Prostate gland (tissue), 2 donors: ENCODE data around the gene ERMARD.

Experiments used
- POLR2A ChIP-seq: fragments of 450-650 bp; IDR thresholded peaks from one replicate; pipeline ENCODE4 v1.6.1; 2016; ENCODE audit warnings: antibody characterized with exemption, mild to moderate bottlenecking
- POLR2AphosphoS5 ChIP-seq: sonication (generic); formaldehyde crosslinking; IDR thresholded peaks from one replicate; pipeline ENCODE4 v1.6.1; 2017; ENCODE audit warnings: antibody characterized with exemption
- TF ChIP-seq, protein P1 (sequence below), 4 experiments: fragments of 200-600 bp in 2 of 4; fragments of 450-650 bp in 2 of 4; sonication (generic) in 2 of 4; IDR thresholded peaks; 1 replicate in 3 of 4; 2 replicates in 1 of 4; pipeline ENCODE4 v1.5.1; 2016 to 2019; ENCODE audit warnings: antibody characterized with exemption in 4 of 4, mild to moderate bottlenecking in 2 of 4, moderate library complexity in 2 of 4

DNA sequence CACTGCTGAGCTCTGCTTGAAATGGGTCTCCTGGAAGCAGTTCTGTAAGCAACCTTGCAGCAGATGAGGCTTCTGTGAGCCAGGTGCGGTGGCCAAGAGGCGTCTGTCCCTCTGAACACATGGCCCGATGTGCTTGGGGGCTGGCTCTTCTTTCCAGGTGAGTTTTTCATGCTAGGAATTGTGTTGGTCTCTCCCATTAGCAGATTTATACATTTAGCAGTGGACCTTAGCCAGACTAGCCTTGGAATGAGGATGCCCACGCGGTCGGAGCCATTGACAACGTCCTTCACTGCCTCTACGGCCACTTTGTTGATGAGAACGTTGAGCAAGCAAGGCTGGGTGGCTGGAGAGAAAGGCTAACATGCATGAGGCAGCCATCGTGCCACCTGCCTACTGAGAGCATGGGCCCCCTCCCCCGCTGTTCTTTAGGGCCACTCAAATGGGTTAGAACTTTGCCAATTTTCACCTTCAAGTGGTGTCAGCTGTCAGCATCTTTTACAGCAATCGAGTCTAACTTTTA is 33.5 kb downstream of the ERMARD start:
- TF ChIP-seq POLR2A (no peak), POLR2AphosphoS5 (no peak)
- TF ChIP-seq, protein P1, sequence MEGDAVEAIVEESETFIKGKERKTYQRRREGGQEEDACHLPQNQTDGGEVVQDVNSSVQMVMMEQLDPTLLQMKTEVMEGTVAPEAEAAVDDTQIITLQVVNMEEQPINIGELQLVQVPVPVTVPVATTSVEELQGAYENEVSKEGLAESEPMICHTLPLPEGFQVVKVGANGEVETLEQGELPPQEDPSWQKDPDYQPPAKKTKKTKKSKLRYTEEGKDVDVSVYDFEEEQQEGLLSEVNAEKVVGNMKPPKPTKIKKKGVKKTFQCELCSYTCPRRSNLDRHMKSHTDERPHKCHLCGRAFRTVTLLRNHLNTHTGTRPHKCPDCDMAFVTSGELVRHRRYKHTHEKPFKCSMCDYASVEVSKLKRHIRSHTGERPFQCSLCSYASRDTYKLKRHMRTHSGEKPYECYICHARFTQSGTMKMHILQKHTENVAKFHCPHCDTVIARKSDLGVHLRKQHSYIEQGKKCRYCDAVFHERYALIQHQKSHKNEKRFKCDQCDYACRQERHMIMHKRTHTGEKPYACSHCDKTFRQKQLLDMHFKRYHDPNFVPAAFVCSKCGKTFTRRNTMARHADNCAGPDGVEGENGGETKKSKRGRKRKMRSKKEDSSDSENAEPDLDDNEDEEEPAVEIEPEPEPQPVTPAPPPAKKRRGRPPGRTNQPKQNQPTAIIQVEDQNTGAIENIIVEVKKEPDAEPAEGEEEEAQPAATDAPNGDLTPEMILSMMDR (IDR thresholded peaks at IDR 0.05): no peak
